ENCODE measurements around the gene CTXN3. TPM values are rescaled to one million over a fixed set of nuclear protein-coding genes. Genes with fewer than 3 reads are reported as not detected.

The CTXN3 gene
- total RNA-seq, 4 donors from 2014 or later, result not detected

GRCh38 chr5:127602896-127603844 lies 45.7 kb upstream of the CTXN3 start:
- no peaks in the 10 kb centered on the region for H3K27me3 ChIP-seq
- H3K4me1 ChIP-seq, result no peaks in the 10 kb centered on the region
- H3K27ac ChIP-seq, result no peak overlapping the region
- H3K9me3 ChIP-seq, result no peaks in the 10 kb centered on the region
- no peak for TF ChIP-seq POLR2AphosphoS5 (IDR thresholded peaks at IDR 0.05)
- TF ChIP-seq, protein P1, sequence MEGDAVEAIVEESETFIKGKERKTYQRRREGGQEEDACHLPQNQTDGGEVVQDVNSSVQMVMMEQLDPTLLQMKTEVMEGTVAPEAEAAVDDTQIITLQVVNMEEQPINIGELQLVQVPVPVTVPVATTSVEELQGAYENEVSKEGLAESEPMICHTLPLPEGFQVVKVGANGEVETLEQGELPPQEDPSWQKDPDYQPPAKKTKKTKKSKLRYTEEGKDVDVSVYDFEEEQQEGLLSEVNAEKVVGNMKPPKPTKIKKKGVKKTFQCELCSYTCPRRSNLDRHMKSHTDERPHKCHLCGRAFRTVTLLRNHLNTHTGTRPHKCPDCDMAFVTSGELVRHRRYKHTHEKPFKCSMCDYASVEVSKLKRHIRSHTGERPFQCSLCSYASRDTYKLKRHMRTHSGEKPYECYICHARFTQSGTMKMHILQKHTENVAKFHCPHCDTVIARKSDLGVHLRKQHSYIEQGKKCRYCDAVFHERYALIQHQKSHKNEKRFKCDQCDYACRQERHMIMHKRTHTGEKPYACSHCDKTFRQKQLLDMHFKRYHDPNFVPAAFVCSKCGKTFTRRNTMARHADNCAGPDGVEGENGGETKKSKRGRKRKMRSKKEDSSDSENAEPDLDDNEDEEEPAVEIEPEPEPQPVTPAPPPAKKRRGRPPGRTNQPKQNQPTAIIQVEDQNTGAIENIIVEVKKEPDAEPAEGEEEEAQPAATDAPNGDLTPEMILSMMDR (IDR thresholded peaks at IDR 0.05), result no peak
- TF ChIP-seq POLR2A (IDR thresholded peaks at IDR 0.05), result no peak
- TF ChIP-seq EP300 (IDR thresholded peaks at IDR 0.05), result no peak
- no peaks in the 10 kb centered on the region for H3K36me3 ChIP-seq
- WGBS, result 26% methylated on average over 8 of the region's 8 CpGs
- no peak for DNase-seq (ENCODE audit: low spot score in 2 of 2)
- no peak overlapping the region for H3K4me3 ChIP-seq

DNA sequence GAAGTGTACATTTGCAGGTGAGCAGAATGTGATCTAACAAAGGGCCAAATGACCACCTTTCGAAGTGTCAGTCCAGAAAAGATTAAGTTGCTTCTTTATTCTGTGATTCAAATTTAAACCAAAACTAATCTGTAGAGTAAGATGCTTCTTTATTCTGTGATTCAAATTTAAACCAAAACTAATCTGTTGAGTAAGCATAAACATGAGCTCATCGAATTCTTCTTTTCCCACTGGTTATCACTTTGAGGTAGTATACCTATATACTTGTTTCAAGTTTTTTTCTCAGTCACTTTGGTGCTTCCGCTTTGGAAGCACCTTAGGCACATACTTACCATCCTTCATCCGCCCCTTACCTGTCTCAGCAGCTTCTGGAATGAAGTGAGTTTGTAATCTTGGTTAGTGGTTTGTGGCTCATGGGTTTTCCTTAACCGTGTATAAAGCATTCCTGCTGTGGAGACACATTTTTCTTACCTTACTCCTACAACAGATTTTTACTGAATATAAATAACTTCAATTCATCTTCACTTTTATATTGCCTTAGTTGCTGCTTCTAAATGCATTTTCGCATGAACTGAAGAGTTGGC lies 40.7 kb upstream of the CTXN3 start:
- Histone ChIP-seq H3K9me3 (no peaks in the 10 kb centered on the region), H3K4me1 (no peaks in the 10 kb centered on the region), H3K27me3 (no peaks in the 10 kb centered on the region), H3K4me3 (no peak overlapping the region), H3K27ac (no peak overlapping the region), H3K36me3 (no peaks in the 10 kb centered on the region)
- TF ChIP-seq, protein P1 (IDR thresholded peaks at IDR 0.05), result no peak
- no peak for TF ChIP-seq POLR2AphosphoS5 (IDR thresholded peaks at IDR 0.05)
- no peak for TF ChIP-seq EP300 (IDR thresholded peaks at IDR 0.05)
- TF ChIP-seq POLR2A (IDR thresholded peaks at IDR 0.05), result no peak
- 70% methylated on average over 6 of the region's 6 CpGs for WGBS
- no peak for DNase-seq (ENCODE audit: low spot score in 2 of 2)

- Histone ChIP-seq H3K36me3 (no peaks in the 10 kb centered on the region), H3K4me1 (no peaks in the 10 kb centered on the region), H3K4me3 (no peak overlapping the region), H3K27me3 (no peaks in the 10 kb centered on the region), H3K9me3 (no peaks in the 10 kb centered on the region), H3K27ac (no peak overlapping the region)
- 46% methylated on average over 2 of the region's 2 CpGs for WGBS
- TF ChIP-seq EP300 (IDR thresholded peaks at IDR 0.05), result no peak
- TF ChIP-seq POLR2AphosphoS5 (IDR thresholded peaks at IDR 0.05), result no peak
- TF ChIP-seq, protein P1 (IDR thresholded peaks at IDR 0.05), result no peak
- no peak for TF ChIP-seq POLR2A (IDR thresholded peaks at IDR 0.05)
- no peak for DNase-seq (ENCODE audit: low spot score in 2 of 2)
These were observed 39.9 kb upstream of the CTXN3 start for GRCh38 chr5:127609011-127609410.

DNA sequence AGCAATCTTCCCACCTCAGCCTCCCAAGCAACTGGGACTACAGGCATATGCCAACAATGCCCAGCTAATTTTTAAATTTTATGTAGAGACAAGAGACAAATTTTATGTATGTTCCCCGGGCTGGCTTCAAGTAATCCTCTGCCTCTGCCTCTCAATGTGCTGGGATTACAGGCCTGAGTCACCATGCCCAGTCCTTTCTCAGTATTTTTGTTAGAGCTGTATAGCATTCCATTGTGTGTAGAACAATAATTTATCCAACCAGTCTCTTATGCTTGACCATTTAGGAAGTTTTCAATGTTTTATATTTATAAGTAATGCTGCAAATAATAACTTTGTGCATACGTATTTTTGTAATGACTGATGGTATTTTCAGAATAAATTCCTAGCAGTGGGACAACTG lies 38.9 kb upstream of the CTXN3 start:
- Histone ChIP-seq H3K4me1 (no peaks in the 10 kb centered on the region), H3K36me3 (no peaks in the 10 kb centered on the region), H3K27me3 (no peaks in the 10 kb centered on the region), H3K27ac (no peak overlapping the region), H3K9me3 (no peaks in the 10 kb centered on the region), H3K4me3 (no peak overlapping the region)
- TF ChIP-seq POLR2AphosphoS5 (IDR thresholded peaks at IDR 0.05), result no peak
- no peak for TF ChIP-seq POLR2A (IDR thresholded peaks at IDR 0.05)
- TF ChIP-seq, protein P1 (IDR thresholded peaks at IDR 0.05), result no peak
- TF ChIP-seq EP300 (IDR thresholded peaks at IDR 0.05), result no peak
- DNase-seq (ENCODE audit: low spot score in 2 of 2), result no peak
- 93% methylated on average over 2 of the region's 2 CpGs for WGBS

- DNase-seq (ENCODE audit: low spot score in 2 of 2), result no peak
- Histone ChIP-seq H3K9me3 (no peaks in the 10 kb centered on the region), H3K4me3 (no peak overlapping the region), H3K27me3 (no peaks in the 10 kb centered on the region), H3K4me1 (no peaks in the 10 kb centered on the region), H3K27ac (no peak overlapping the region), H3K36me3 (no peaks in the 10 kb centered on the region)
- TF ChIP-seq POLR2A (IDR thresholded peaks at IDR 0.05) (no peak), EP300 (IDR thresholded peaks at IDR 0.05) (no peak), POLR2AphosphoS5 (IDR thresholded peaks at IDR 0.05) (no peak)
- TF ChIP-seq, protein P1 (IDR thresholded peaks at IDR 0.05), result no peak
- WGBS, result 92% methylated on average over 4 of the region's 4 CpGs
These were observed 36.3 kb upstream of the CTXN3 start for GRCh38 chr5:127612441-127613141.
